K562 (cell line): ENCODE measurements around the gene KLHL15. TPM values are rescaled to one million over a fixed set of nuclear protein-coding genes. Genes with fewer than 3 reads are reported as not detected.

Experiments used
- ATF7 ChIP-seq: fragments of 450-650 bp; IDR thresholded peaks from 2 replicates; pipeline ENCODE4 v1.7.1; 2014; ENCODE audit warnings: mild to moderate bottlenecking, moderate library complexity
- CBX3 ChIP-seq, 2 experiments: IDR thresholded peaks; 1 replicate in 1 of 2; 2 replicates in 1 of 2; pipeline ENCODE4 v1.6.1; 2012; ENCODE audit warnings: inconsistent platforms in 2 of 2, low read length in 2 of 2, borderline replicate concordance in 1 of 2, control low read depth in 1 of 2
- CEBPB ChIP-seq: fragments of 450-650 bp; IDR thresholded peaks from 2 replicates; pipeline ENCODE4 v1.6.1; 2016; ENCODE audit warnings: missing genetic modification characterization, missing compliant biosample characterization
- DACH1 ChIP-seq: fragments of 450-650 bp; IDR thresholded peaks from 2 replicates; pipeline ENCODE4 v1.6.1; 2018; ENCODE audit not compliant: partially characterized antibody
- ETV1 ChIP-seq: fragments of 450-650 bp; conservative IDR thresholded peaks from 2 replicates; pipeline ENCODE4 v1.6.1; 2016; ENCODE audit warnings: missing genetic modification characterization, control low read depth, low read depth, missing compliant biosample characterization
- FOXK2 ChIP-seq, 2 experiments: fragments of 450-650 bp; IDR thresholded peaks in 1 of 2; conservative IDR thresholded peaks in 1 of 2; 2 replicates each; pipeline ENCODE4 v1.6.1; 2016; ENCODE audit warnings: low read depth in 2 of 2, mild to moderate bottlenecking in 1 of 2
- JUN ChIP-seq, 2 experiments: sonication (generic) in 1 of 2; formaldehyde crosslinking in 1 of 2; IDR thresholded peaks; 2 replicates each; pipeline versions ENCODE4 v1.6.1 to v1.8.0; 2012 to 2022; ENCODE audit warnings: borderline replicate concordance in 2 of 2, mild to moderate bottlenecking in 2 of 2, improper control_type of control experiment in 1 of 2, low read depth in 1 of 2, low read length in 1 of 2, missing genetic modification reagents in 1 of 2
- MCM5 ChIP-seq: fragments of 450-650 bp; IDR thresholded peaks from 2 replicates; pipeline ENCODE4 v1.6.1; 2016; ENCODE audit warnings: low read depth
- MTA1 ChIP-seq: fragments of 450-650 bp; IDR thresholded peaks from 2 replicates; pipeline ENCODE4 v1.6.1; 2017; ENCODE audit warnings: borderline replicate concordance
- PHF21A ChIP-seq: fragments of 450-650 bp; IDR thresholded peaks from 2 replicates; pipeline ENCODE4 v1.6.1; 2017; ENCODE audit warnings: low read depth, borderline replicate concordance
- STAT5A ChIP-seq: IDR thresholded peaks from 2 replicates; pipeline ENCODE4 v1.6.1; 2012; ENCODE audit warnings: low read length, inconsistent platforms, borderline replicate concordance
- TCF7 ChIP-seq: sonication (generic); IDR thresholded peaks from 2 replicates; pipeline ENCODE4 v1.6.1; 2016; ENCODE audit warnings: antibody characterized with exemption, borderline replicate concordance
- XRCC5 ChIP-seq: fragments of 200-400 bp; formaldehyde crosslinking; IDR thresholded peaks from 2 replicates; pipeline ENCODE4 v1.6.1; 2017; ENCODE audit warnings: low read depth, mild to moderate bottlenecking, low read length
- ZBTB7A ChIP-seq: IDR thresholded peaks from 2 replicates; pipeline ENCODE4 v1.6.1; 2011; ENCODE audit warnings: low read depth, mild to moderate bottlenecking, low read length, moderate library complexity, borderline replicate concordance; ENCODE audit not compliant: control insufficient read depth
- ZNF77 ChIP-seq: fragments of 250-450 bp; sonication (Bioruptor Pico); IDR thresholded peaks from 2 replicates; pipeline ENCODE4 v1.5.0; 2020
- polyA plus RNA-seq, 8 experiments: library from polyadenylated mRNA; depleted of rRNA in 4 of 8; stranded (reverse) in 5 of 8; unstranded in 3 of 8; fragments of >200 nt; fragmentation: Nextera tagmentation in 2 of 8; fragmentation: Illumina TruSeq in 1 of 8; extraction: Ambion mirVana in 2 of 8; extraction: Trizol in 1 of 8; gene quantifications; 2 replicates each; pipeline versions ENCODE4 v1.2.1 to v1.2.3, GENCODE V29; 2011 to 2014; ENCODE audit warnings: inconsistent platforms in 1 of 8, missing spikeins in 1 of 8
- total RNA-seq, 7 experiments: library from RNA; depleted of rRNA in 6 of 7; stranded (reverse); fragments of >200 nt in 6 of 7; fragmentation: Illumina TruSeq in 2 of 7; extraction: Trizol in 2 of 7; gene quantifications; 2 replicates each; pipeline versions ENCODE4 v1.2.1 to v1.2.3, GENCODE V29; 2011 to 2021; ENCODE audit warnings: low replicate concordance in 1 of 7
- TF ChIP-seq, protein P1 (sequence below): fragments of 450-650 bp; IDR thresholded peaks from 2 replicates; pipeline ENCODE4 v1.6.1; 2016; ENCODE audit warnings: mild to moderate bottlenecking, moderate library complexity

Gene KLHL15
- total and polyA plus RNA-seq, 9 of the 15 experiments (the other 6 are each of a cell fraction or from before 2014, with no cell fraction given): 3.0 to 12.4 (median 7.6) TPM

DNA sequence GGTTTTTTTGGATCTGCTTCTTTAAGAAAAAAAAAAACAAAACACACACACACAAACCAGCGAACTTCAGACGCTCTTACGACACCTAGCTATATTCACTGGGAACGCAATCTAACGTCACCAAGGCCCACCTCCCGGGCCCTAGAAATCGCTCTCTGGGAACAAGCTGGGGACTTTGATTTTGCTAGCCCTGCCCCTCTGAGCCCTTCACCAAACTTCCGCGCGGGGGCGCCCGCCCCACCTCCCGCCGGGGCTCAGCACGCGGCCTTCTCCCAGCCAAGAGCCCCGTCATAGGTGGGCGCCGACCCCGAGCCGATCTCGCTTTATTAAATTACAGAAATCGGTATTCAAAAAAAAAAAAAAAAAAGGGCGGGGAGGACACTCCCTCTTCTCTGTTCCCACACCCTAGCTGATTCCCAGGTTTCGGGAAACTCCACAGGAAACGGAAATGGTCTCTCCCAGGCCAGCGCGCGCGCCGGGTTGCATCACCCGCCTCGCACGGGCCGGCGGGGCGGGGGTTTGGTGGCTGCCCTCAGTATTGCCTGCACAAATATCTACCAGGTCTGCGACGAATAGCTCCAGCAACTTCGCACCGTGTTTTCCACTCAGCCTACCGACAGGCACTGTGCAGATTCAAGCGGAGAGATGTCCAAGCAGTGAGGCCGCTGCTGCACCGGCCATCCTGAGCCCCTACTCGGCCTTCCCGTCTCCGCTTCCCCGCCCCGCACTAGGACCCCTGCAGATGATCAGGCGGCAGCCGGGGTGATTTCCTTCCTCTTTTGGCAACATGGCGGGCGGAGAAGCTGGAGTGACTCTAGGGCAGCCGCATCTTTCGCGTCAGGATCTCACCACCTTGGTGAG, 27.4 kb upstream of the KLHL15 start, which contains the start of gene EIF2S3 (continued):
- TF ChIP-seq, protein P1, sequence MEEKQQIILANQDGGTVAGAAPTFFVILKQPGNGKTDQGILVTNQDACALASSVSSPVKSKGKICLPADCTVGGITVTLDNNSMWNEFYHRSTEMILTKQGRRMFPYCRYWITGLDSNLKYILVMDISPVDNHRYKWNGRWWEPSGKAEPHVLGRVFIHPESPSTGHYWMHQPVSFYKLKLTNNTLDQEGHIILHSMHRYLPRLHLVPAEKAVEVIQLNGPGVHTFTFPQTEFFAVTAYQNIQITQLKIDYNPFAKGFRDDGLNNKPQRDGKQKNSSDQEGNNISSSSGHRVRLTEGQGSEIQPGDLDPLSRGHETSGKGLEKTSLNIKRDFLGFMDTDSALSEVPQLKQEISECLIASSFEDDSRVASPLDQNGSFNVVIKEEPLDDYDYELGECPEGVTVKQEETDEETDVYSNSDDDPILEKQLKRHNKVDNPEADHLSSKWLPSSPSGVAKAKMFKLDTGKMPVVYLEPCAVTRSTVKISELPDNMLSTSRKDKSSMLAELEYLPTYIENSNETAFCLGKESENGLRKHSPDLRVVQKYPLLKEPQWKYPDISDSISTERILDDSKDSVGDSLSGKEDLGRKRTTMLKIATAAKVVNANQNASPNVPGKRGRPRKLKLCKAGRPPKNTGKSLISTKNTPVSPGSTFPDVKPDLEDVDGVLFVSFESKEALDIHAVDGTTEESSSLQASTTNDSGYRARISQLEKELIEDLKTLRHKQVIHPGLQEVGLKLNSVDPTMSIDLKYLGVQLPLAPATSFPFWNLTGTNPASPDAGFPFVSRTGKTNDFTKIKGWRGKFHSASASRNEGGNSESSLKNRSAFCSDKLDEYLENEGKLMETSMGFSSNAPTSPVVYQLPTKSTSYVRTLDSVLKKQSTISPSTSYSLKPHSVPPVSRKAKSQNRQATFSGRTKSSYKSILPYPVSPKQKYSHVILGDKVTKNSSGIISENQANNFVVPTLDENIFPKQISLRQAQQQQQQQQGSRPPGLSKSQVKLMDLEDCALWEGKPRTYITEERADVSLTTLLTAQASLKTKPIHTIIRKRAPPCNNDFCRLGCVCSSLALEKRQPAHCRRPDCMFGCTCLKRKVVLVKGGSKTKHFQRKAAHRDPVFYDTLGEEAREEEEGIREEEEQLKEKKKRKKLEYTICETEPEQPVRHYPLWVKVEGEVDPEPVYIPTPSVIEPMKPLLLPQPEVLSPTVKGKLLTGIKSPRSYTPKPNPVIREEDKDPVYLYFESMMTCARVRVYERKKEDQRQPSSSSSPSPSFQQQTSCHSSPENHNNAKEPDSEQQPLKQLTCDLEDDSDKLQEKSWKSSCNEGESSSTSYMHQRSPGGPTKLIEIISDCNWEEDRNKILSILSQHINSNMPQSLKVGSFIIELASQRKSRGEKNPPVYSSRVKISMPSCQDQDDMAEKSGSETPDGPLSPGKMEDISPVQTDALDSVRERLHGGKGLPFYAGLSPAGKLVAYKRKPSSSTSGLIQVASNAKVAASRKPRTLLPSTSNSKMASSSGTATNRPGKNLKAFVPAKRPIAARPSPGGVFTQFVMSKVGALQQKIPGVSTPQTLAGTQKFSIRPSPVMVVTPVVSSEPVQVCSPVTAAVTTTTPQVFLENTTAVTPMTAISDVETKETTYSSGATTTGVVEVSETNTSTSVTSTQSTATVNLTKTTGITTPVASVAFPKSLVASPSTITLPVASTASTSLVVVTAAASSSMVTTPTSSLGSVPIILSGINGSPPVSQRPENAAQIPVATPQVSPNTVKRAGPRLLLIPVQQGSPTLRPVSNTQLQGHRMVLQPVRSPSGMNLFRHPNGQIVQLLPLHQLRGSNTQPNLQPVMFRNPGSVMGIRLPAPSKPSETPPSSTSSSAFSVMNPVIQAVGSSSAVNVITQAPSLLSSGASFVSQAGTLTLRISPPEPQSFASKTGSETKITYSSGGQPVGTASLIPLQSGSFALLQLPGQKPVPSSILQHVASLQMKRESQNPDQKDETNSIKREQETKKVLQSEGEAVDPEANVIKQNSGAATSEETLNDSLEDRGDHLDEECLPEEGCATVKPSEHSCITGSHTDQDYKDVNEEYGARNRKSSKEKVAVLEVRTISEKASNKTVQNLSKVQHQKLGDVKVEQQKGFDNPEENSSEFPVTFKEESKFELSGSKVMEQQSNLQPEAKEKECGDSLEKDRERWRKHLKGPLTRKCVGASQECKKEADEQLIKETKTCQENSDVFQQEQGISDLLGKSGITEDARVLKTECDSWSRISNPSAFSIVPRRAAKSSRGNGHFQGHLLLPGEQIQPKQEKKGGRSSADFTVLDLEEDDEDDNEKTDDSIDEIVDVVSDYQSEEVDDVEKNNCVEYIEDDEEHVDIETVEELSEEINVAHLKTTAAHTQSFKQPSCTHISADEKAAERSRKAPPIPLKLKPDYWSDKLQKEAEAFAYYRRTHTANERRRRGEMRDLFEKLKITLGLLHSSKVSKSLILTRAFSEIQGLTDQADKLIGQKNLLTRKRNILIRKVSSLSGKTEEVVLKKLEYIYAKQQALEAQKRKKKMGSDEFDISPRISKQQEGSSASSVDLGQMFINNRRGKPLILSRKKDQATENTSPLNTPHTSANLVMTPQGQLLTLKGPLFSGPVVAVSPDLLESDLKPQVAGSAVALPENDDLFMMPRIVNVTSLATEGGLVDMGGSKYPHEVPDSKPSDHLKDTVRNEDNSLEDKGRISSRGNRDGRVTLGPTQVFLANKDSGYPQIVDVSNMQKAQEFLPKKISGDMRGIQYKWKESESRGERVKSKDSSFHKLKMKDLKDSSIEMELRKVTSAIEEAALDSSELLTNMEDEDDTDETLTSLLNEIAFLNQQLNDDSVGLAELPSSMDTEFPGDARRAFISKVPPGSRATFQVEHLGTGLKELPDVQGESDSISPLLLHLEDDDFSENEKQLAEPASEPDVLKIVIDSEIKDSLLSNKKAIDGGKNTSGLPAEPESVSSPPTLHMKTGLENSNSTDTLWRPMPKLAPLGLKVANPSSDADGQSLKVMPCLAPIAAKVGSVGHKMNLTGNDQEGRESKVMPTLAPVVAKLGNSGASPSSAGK: peak; percentile 60
- TF ChIP-seq MCM5 (no peak), JUN (IDR thresholded peaks at IDR 0.05; ENCODE audit: borderline replicate concordance, low read depth, low read length) (peak; percentile 60; the same call in 1 of the 2 replicates), JUN (CRISPR knock-in tag; IDR thresholded peaks at IDR 0.05; ENCODE audit: borderline replicate concordance) (no peak; the same call in 1 of the 2 replicates), DACH1 (peak; percentile 95), ATF7 (peak; percentile 94), ZNF77 (CRISPR knock-in tag) (no peak), CBX3 (IDR thresholded peaks at IDR 0.05; ENCODE audit: borderline replicate concordance in 1 of 2, low read length in 2 of 2) (peak in 1 of 2 experiments; percentile 46; a peak in 2 of 3 replicates), XRCC5 (peak; percentile 44; the same call in 1 of the 2 replicates), TCF7 (0 out of 2 replicates have a peak, but pooled peaks have one; percentile 10), MTA1 (peak; percentile 91), FOXK2 (conservative IDR thresholded peaks at IDR 0.05 in 1 of 2, IDR thresholded peaks at IDR 0.05 in 1 of 2; ENCODE audit: low read depth in 2 of 2) (peak; percentile 47 to 62), PHF21A (peak; percentile 97), ETV1 (tag) (peak; percentile 51; the same call in 1 of the 2 replicates), STAT5A (0 out of 2 replicates have a peak, but pooled peaks have one; percentile 7), CEBPB (tag) (peak; percentile 99), ZBTB7A (peak; percentile 12; the same call in 1 of the 2 replicates)
